ENCODE data around the gene TRANK1. TPM values are rescaled to one million over a fixed set of nuclear protein-coding genes. Genes with fewer than 3 reads are reported as not detected.

The TRANK1 gene
- 0.53 and 1.0 TPM in 2 replicates for total RNA-seq

GRCh38 chr3:36944641-36945270, at the start of gene TRANK1:
TRANK1 (minus strand) TSS chr3:36945054; CDS start chr3:36944809, 245 bp downstream.
- peak within 1 kb of the TSS; percentile 59 for H3K4me3 ChIP-seq (ENCODE audit: low read depth, low read length)
- no peaks in the 10 kb centered on the region for H3K36me3 ChIP-seq (ENCODE audit: control insufficient read depth, insufficient read depth, low read length)
- no peak for TF ChIP-seq CTCF (IDR thresholded peaks at IDR 0.05; ENCODE audit: insufficient read depth, low read length, severe bottlenecking)
- no peaks in the 10 kb centered on the region for H3K27me3 ChIP-seq (ENCODE audit: control insufficient read depth, insufficient read depth, low read length)
- no peak for DNase-seq (ENCODE audit: low read depth)
- FAIRE-seq, result no peak

GRCh38 chr3:36993326-36994283, 48.8 kb upstream of the TRANK1 start, which contains the start of gene MLH1:
MLH1 (plus strand) TSS chr3:36993518; CDS start chr3:36993548, 30 bp downstream.
- DNase-seq (ENCODE audit: low read depth) (peak; percentile 100), FAIRE-seq (no peak)
- peaks cover 2% of the 10 kb centered on the region for H3K36me3 ChIP-seq (ENCODE audit: control insufficient read depth, insufficient read depth, low read length)

GRCh38 chr3:36992806-36993325, 48.0 kb upstream of the TRANK1 start, which contains the start of gene EPM2AIP1:
EPM2AIP1 (minus strand) TSS chr3:36993131; CDS start chr3:36993077, 54 bp downstream.
- H3K27me3 ChIP-seq (ENCODE audit: control insufficient read depth, insufficient read depth, low read length), result no peaks in the 10 kb centered on the region
- TF ChIP-seq CTCF (IDR thresholded peaks at IDR 0.05; ENCODE audit: insufficient read depth, low read length, severe bottlenecking), result peak; percentile 44
- H3K36me3 ChIP-seq (ENCODE audit: control insufficient read depth, insufficient read depth, low read length), result peaks cover 2% of the 10 kb centered on the region
- DNase-seq (ENCODE audit: low read depth), result no peak
- peak within 1 kb of the TSS; percentile 55 for H3K4me3 ChIP-seq (ENCODE audit: low read depth, low read length)
- FAIRE-seq, result peak; percentile 99

More at GRCh38 chr3:36993326-36994283, 48.8 kb upstream of the TRANK1 start, which contains the start of gene MLH1:
- peak within 1 kb of the TSS; percentile 55 for H3K4me3 ChIP-seq (ENCODE audit: low read depth, low read length)
- no peaks in the 10 kb centered on the region for H3K27me3 ChIP-seq (ENCODE audit: control insufficient read depth, insufficient read depth, low read length)
- TF ChIP-seq CTCF (IDR thresholded peaks at IDR 0.05; ENCODE audit: insufficient read depth, low read length, severe bottlenecking), result no peak

- Histone ChIP-seq H3K36me3 (ENCODE audit: control insufficient read depth, insufficient read depth, low read length) (peaks cover 3% of the 10 kb centered on the region), H3K27me3 (ENCODE audit: control insufficient read depth, insufficient read depth, low read length) (no peaks in the 10 kb centered on the region), H3K4me3 (ENCODE audit: low read depth, low read length) (peak overlapping the region; percentile 54)
- FAIRE-seq, result no peak
- DNase-seq (ENCODE audit: low read depth), result peak; percentile 64
- no peak for TF ChIP-seq CTCF (IDR thresholded peaks at IDR 0.05; ENCODE audit: insufficient read depth, low read length, severe bottlenecking)
These were observed 47.3 kb upstream of the TRANK1 start for GRCh38 chr3:36991923-36992805.

GRCh38 chr3:36991147-36991546, 46.3 kb upstream of the TRANK1 start:
- no peak for DNase-seq (ENCODE audit: low read depth)
- Histone ChIP-seq H3K36me3 (ENCODE audit: control insufficient read depth, insufficient read depth, low read length) (peaks cover 5% of the 10 kb centered on the region), H3K4me3 (ENCODE audit: low read depth, low read length) (no peak overlapping the region), H3K27me3 (ENCODE audit: control insufficient read depth, insufficient read depth, low read length) (no peaks in the 10 kb centered on the region)
- FAIRE-seq, result no peak
- no peak for TF ChIP-seq CTCF (IDR thresholded peaks at IDR 0.05; ENCODE audit: insufficient read depth, low read length, severe bottlenecking)

Data from bronchial epithelial cell (primary cell).